HL-60 (cell line): ENCODE results near the gene HES5.
"Not testable (repeated sequence)": the region's sequence is repeated elsewhere in the genome, so short reads cannot be mapped to it uniquely, and the experiment has no call there.

Experiments used
- GABPA ChIP-seq: IDR thresholded peaks from 2 replicates; pipeline ENCODE4 v1.6.1; 2012; ENCODE audit warnings: low read depth
- TF ChIP-seq, protein P1 (sequence below): IDR thresholded peaks from one replicate; pipeline ENCODE4 v1.5.1; 2011; ENCODE audit warnings: low read length, control low read depth, inconsistent platforms; ENCODE audit not compliant: insufficient read depth

DNA sequence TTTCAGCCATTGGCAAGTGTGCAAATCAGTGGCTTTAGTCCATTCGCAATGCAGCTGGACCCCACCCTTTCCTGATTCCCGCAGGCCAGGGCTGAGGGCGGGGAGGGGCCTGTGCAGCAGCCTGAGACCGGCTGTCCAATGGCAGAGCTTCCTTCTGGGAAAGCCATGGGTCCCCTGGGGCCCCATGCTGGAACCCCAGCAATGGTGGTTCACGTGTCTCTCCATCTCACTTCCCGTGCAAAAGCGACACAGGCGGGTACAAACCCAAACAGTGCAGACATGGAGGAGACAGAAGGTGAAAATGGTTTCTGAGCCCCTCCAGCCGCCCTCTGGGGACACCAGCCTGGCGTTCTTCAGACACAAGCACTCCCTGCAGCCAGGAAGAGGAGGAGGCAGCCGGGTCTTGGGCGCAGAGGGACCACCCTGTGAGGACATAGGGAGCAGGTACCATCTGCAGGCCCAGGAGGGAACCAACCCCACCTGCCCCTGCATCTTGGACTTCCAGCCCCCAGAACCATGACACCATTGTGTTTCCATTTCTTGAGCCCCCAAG is 20.3 kb upstream of the HES5 start:
- TF ChIP-seq, protein P1, sequence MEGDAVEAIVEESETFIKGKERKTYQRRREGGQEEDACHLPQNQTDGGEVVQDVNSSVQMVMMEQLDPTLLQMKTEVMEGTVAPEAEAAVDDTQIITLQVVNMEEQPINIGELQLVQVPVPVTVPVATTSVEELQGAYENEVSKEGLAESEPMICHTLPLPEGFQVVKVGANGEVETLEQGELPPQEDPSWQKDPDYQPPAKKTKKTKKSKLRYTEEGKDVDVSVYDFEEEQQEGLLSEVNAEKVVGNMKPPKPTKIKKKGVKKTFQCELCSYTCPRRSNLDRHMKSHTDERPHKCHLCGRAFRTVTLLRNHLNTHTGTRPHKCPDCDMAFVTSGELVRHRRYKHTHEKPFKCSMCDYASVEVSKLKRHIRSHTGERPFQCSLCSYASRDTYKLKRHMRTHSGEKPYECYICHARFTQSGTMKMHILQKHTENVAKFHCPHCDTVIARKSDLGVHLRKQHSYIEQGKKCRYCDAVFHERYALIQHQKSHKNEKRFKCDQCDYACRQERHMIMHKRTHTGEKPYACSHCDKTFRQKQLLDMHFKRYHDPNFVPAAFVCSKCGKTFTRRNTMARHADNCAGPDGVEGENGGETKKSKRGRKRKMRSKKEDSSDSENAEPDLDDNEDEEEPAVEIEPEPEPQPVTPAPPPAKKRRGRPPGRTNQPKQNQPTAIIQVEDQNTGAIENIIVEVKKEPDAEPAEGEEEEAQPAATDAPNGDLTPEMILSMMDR = not testable (repeated sequence)
- TF ChIP-seq GABPA = not testable (repeated sequence)
